Measurements from ENCODE around the gene FGF7. TPM values are rescaled to one million over a fixed set of nuclear protein-coding genes. Genes with fewer than 3 reads are reported as not detected.

The FGF7 gene
- total RNA-seq, 4 donors from 2014 or later, result 1.1 to 29.4 (median 8.6) TPM

GRCh38 chr15:49452595-49452994, 29.6 kb downstream of the FGF7 start:
- WGBS, 2 donors, result 62 to 73% methylated on average over 1 of the region's 1 CpG
- no peaks in the 10 kb centered on the region for H3K27me3 ChIP-seq
- H3K4me3 ChIP-seq, result no peak overlapping the region
- intact Hi-C loops (cut with DNase I), result no loop called here
- H3K36me3 ChIP-seq, result no peaks in the 10 kb centered on the region
- TF ChIP-seq POLR2A (IDR thresholded peaks at IDR 0.05) (no peak), CTCF (IDR thresholded peaks at IDR 0.05) (no peak)
- H3K4me1 ChIP-seq, result peaks cover 0 to 2% (median 0%) of the 10 kb centered on the region in 3 donors
- no peaks in the 10 kb centered on the region for H3K9me3 ChIP-seq
- DNase-seq, result no peak
- no peak overlapping the region for H3K27ac ChIP-seq

GRCh38 chr15:49456166-49456565, 33.1 kb downstream of the FGF7 start:
- Histone ChIP-seq H3K27ac (no peak overlapping the region), H3K9me3 (no peaks in the 10 kb centered on the region), H3K4me1 (peaks cover 0 to 15% (median 0%) of the 10 kb centered on the region in 3 donors), H3K27me3 (no peaks in the 10 kb centered on the region), H3K36me3 (no peaks in the 10 kb centered on the region), H3K4me3 (no peak overlapping the region)
- DNase-seq, result no peak
- TF ChIP-seq CTCF (IDR thresholded peaks at IDR 0.05) (no peak), POLR2A (IDR thresholded peaks at IDR 0.05) (no peak)
- intact Hi-C loops (cut with DNase I), result no loop called here

DNA sequence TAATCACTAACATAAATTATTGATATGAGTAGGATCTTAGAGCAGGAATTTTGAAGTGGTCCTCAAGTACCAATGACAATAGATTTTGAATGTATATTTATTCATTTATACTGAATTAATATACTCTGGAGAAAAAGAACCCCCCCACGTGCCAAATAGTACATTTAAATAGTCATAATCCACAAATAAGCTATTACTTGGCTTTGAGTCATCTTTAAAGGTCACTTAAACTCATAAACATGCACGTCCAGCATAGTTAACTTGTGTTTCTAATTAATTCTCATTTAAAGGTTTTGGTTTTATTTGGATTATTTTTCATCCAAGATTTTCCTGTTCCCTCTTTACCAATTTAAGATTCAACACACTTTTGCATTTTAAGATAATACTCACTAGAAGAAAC, 35.1 kb downstream of the FGF7 start:
- intact Hi-C loops (cut with DNase I), result no loop called here
- no peak for TF ChIP-seq POLR2A (IDR thresholded peaks at IDR 0.05)
- no peak for TF ChIP-seq CTCF (IDR thresholded peaks at IDR 0.05)
- WGBS, 2 donors, result 26 to 27% methylated on average over 2 of the region's 2 CpGs

GRCh38 chr15:49460411-49460941, 37.4 kb downstream of the FGF7 start:
- H3K27ac ChIP-seq, result peak overlapping the region in 2 of 4 donors; percentile 28 to 31

More for the DNA sequence above, 35.1 kb downstream of the FGF7 start:
- H3K27ac ChIP-seq, result peak overlapping the region in 3 of 4 donors; percentile 6 to 61 (median 16)
- H3K27me3 ChIP-seq, result no peaks in the 10 kb centered on the region
- no peak overlapping the region for H3K4me3 ChIP-seq
- peaks cover 0 to 30% (median 0%) of the 10 kb centered on the region in 3 donors for H3K4me1 ChIP-seq
- DNase-seq, result no peak
- no peaks in the 10 kb centered on the region for H3K9me3 ChIP-seq
- no peaks in the 10 kb centered on the region for H3K36me3 ChIP-seq

More at GRCh38 chr15:49460411-49460941, 37.4 kb downstream of the FGF7 start:
- DNase-seq, result no peak
- Histone ChIP-seq H3K9me3 (no peaks in the 10 kb centered on the region), H3K4me3 (no peak overlapping the region), H3K27me3 (no peaks in the 10 kb centered on the region), H3K4me1 (peaks cover 0 to 32% (median 0%) of the 10 kb centered on the region in 3 donors), H3K36me3 (no peaks in the 10 kb centered on the region)
- 28 to 51% methylated on average over 2 of the region's 2 CpGs for WGBS, 2 donors
- TF ChIP-seq CTCF (IDR thresholded peaks at IDR 0.05) (no peak), POLR2A (IDR thresholded peaks at IDR 0.05) (no peak)
- intact Hi-C loops (cut with DNase I), result no loop called here
